Astrocyte of the spinal cord (primary cell): ENCODE data around the gene NUDT17.
A peak's percentile ranks its signal among the peaks of the same experiment; 100 is the strongest.
"Not testable (repeated sequence)": the region's sequence is repeated elsewhere in the genome, so short reads cannot be mapped to it uniquely, and the experiment has no call there.

ENCODE experiments used
- DNase-seq: peaks from one replicate; pipeline ENCODE4 v3.0.0; 2011; ENCODE audit warnings: low read depth, low spot score
- H3K4me3 ChIP-seq: 2 replicates; pipeline ENCODE4 v1.5.1; 2011; ENCODE audit warnings: low read depth, mild to moderate bottlenecking, low read length, moderate library complexity
- CTCF ChIP-seq: IDR thresholded peaks from 2 replicates; pipeline ENCODE4 v1.5.1; 2012; ENCODE audit warnings: low read depth, mild to moderate bottlenecking, low read length, inconsistent platforms
- in situ Hi-C: cut with HindIII; loops from 2 replicates; pipeline ENCODE4 v1.10.0; 2017; ENCODE audit warnings: low sequenced_read_pairs

Gene NUDT17

GRCh38 chr1:145828367-145829026 is 16.9 kb upstream of the NUDT17 start:
- in situ Hi-C loops: no loop called here
- no peak overlapping the region for H3K4me3 ChIP-seq
- no peak for DNase-seq
- no peak for TF ChIP-seq CTCF

- H3K4me3 ChIP-seq, DNase-seq, in situ Hi-C loops: not testable (repeated sequence)
These were observed 14.6 kb upstream of the NUDT17 start for GRCh38 chr1:145830810-145831209.

- no peak for DNase-seq
- in situ Hi-C loops: no loop called here
- H3K4me3 ChIP-seq: no peak overlapping the region
- TF ChIP-seq CTCF: no peak
These were observed 7.8 kb upstream of the NUDT17 start for GRCh38 chr1:145837656-145838055.

- no peak for TF ChIP-seq CTCF
- in situ Hi-C loops: no loop called here
- no peak for DNase-seq
- no peak overlapping the region for H3K4me3 ChIP-seq
These were observed 2.4 kb upstream of the NUDT17 start for GRCh38 chr1:145843031-145843430.

GRCh38 chr1:145845144-145845513 is 301 bp upstream of the NUDT17 start:
- H3K4me3 ChIP-seq: peak overlapping the region; percentile 53

GRCh38 chr1:145846201-145846612 is 777 bp downstream of the NUDT17 start:
- TF ChIP-seq CTCF: peak; percentile 77
- peak; percentile 32 for DNase-seq

More at GRCh38 chr1:145845144-145845513, 301 bp upstream of the NUDT17 start:
- in situ Hi-C loops: no loop called here
- no peak for DNase-seq
- no peak for TF ChIP-seq CTCF

GRCh38 chr1:145847827-145848226 is 2.4 kb downstream of the NUDT17 start:
- no peak for TF ChIP-seq CTCF
- H3K4me3 ChIP-seq: no peak overlapping the region
- no peak for DNase-seq
- in situ Hi-C loops: no loop called here

More at GRCh38 chr1:145846201-145846612, 777 bp downstream of the NUDT17 start:
- H3K4me3 ChIP-seq: peak overlapping the region; percentile 53
- in situ Hi-C loops: no loop called here
